ENCODE data around the gene ATP4A.
A peak's percentile ranks its signal among the peaks of the same experiment; 100 is the strongest.

Gene ATP4A

GRCh38 chr19:35524181-35524837 is 39.1 kb downstream of the ATP4A start:
- DNase-seq (ENCODE audit: low spot score) = peak; percentile 59

- DNase-seq (ENCODE audit: low spot score) = no peak
Measured at GRCh38 chr19:35522745-35523327, 40.6 kb downstream of the ATP4A start.

- no peak for DNase-seq (ENCODE audit: low spot score)
Measured at GRCh38 chr19:35521124-35521743, 42.2 kb downstream of the ATP4A start.

- DNase-seq (ENCODE audit: low spot score) = no peak
Measured at GRCh38 chr19:35519291-35519690, 44.2 kb downstream of the ATP4A start.

GRCh38 chr19:35518313-35518712 is 45.1 kb downstream of the ATP4A start:
- no peak for DNase-seq (ENCODE audit: low spot score)

- no peak for DNase-seq (ENCODE audit: low spot score)
Measured at GRCh38 chr19:35517342-35517741, 46.1 kb downstream of the ATP4A start.

- no peak for DNase-seq (ENCODE audit: low spot score)
Measured at GRCh38 chr19:35516310-35516709, 47.1 kb downstream of the ATP4A start.

GRCh38 chr19:35514282-35514809 is 49.1 kb downstream of the ATP4A start:
- peak; percentile 58 for DNase-seq (ENCODE audit: low spot score)

- peak; percentile 64 for DNase-seq (ENCODE audit: low spot score)
Measured at GRCh38 chr19:35513628-35514281, 49.7 kb downstream of the ATP4A start, which contains the start of gene DMKN. Gene DMKN, minus strand, starts transcription at chr19:35513649. Its CDS starts 174 bp downstream, at chr19:35513475.

- DNase-seq (ENCODE audit: low spot score) = no peak
Measured at GRCh38 chr19:35512831-35513627, 50.4 kb downstream of the ATP4A start.

GRCh38 chr19:35511337-35511736 is 52.1 kb downstream of the ATP4A start:
- no peak for DNase-seq (ENCODE audit: low spot score)

GRCh38 chr19:35510626-35510964 is 52.9 kb downstream of the ATP4A start:
- DNase-seq (ENCODE audit: low spot score) = no peak

- DNase-seq (ENCODE audit: low spot score) = peak; percentile 98
Measured at GRCh38 chr19:35509861-35510625, 53.4 kb downstream of the ATP4A start.

GRCh38 chr19:35509018-35509652 is 54.3 kb downstream of the ATP4A start:
- peak; percentile 60 for DNase-seq (ENCODE audit: low spot score)

GRCh38 chr19:35508129-35508528 is 55.3 kb downstream of the ATP4A start:
- no peak for DNase-seq (ENCODE audit: low spot score)

- no peak for DNase-seq (ENCODE audit: low spot score)
Measured at GRCh38 chr19:35507561-35507960, 55.9 kb downstream of the ATP4A start.

- no peak for DNase-seq (ENCODE audit: low spot score)
Measured at GRCh38 chr19:35506011-35506410, 57.4 kb downstream of the ATP4A start.

GRCh38 chr19:35502751-35503150 is 60.7 kb downstream of the ATP4A start:
- DNase-seq (ENCODE audit: low spot score) = no peak

- no peak for DNase-seq (ENCODE audit: low spot score)
Measured at GRCh38 chr19:35501684-35502083, 61.8 kb downstream of the ATP4A start.

GRCh38 chr19:35500611-35501010 is 62.8 kb downstream of the ATP4A start:
- DNase-seq (ENCODE audit: low spot score) = no peak

Data from iPS-NIHi11 (cell line).